Measurements from ENCODE around the gene HMBS.

GRCh38 chr11:119065369-119065768, 19.3 kb upstream of the HMBS start:
- no peak for TF ChIP-seq POLR2A (IDR thresholded peaks at IDR 0.05)
- TF ChIP-seq CTCF (IDR thresholded peaks at IDR 0.05 in 4 of 5, conservative IDR thresholded peaks at IDR 0.05 in 1 of 5), result no peak

All from gastrocnemius medialis (tissue), 4 donors.